Neural cell (in vitro differentiated cells): ENCODE measurements around the gene ARHGAP27. TPM values are rescaled to one million over a fixed set of nuclear protein-coding genes. Genes with fewer than 3 reads are reported as not detected.

Source experiments
- H2AFZ ChIP-seq: fragments of 200-600, 300-800 bp; sonication (generic), shearing (Covaris generic); 2 replicates; pipeline ENCODE4 v1.6.0; 2014; ENCODE audit warnings: low read depth, mild to moderate bottlenecking, antibody characterized with exemption, low read length, moderate library complexity
- H3F3A ChIP-seq: fragments of 200-600 bp; shearing (Covaris generic); 2 replicates; pipeline ENCODE4 v1.6.1; 2016; ENCODE audit warnings: mild to moderate bottlenecking, moderate library complexity, mixed read lengths, antibody characterized with exemption, low read length; ENCODE audit not compliant: insufficient read depth, poor library complexity, severe bottlenecking
- H3K27ac ChIP-seq: fragments of 200-600, 300-800 bp; sonication (generic), shearing (Covaris generic); 2 replicates; pipeline ENCODE4 v1.5.1; 2014; ENCODE audit warnings: mild to moderate bottlenecking, low read length, moderate library complexity
- H3K27me3 ChIP-seq: fragments of 300-800, 200-600 bp; sonication (generic), shearing (Covaris generic); 2 replicates; pipeline ENCODE4 v1.6.0; 2014; ENCODE audit warnings: mild to moderate bottlenecking, low read depth, low read length, moderate library complexity; ENCODE audit not compliant: insufficient read depth
- H3K36me3 ChIP-seq: fragments of 300-800, 200-600 bp; sonication (generic), shearing (Covaris generic); 2 replicates; pipeline ENCODE4 v1.5.1; 2014; ENCODE audit warnings: mild to moderate bottlenecking, antibody characterized with exemption, low read length, moderate library complexity; ENCODE audit not compliant: insufficient read depth
- H3K4me2 ChIP-seq: fragments of 300-800, 200-600 bp; sonication (generic), shearing (Covaris generic); 2 replicates; pipeline ENCODE4 v1.6.0; 2014; ENCODE audit warnings: mild to moderate bottlenecking, low read length
- H3K4me3 ChIP-seq: fragments of 300-800, 200-600 bp; sonication (generic), shearing (Covaris generic); 2 replicates; pipeline ENCODE4 v1.5.1; 2014; ENCODE audit warnings: mild to moderate bottlenecking, low read length, moderate library complexity
- H3K79me2 ChIP-seq: fragments of 200-600 bp; shearing (Covaris generic); replicated peaks from 2 replicates; pipeline ENCODE4 v1.6.0; 2014; ENCODE audit warnings: mild to moderate bottlenecking, low read length, moderate library complexity; ENCODE audit not compliant: insufficient read depth
- H3K9ac ChIP-seq: fragments of 300-800, 200-600 bp; sonication (generic), shearing (Covaris generic); 2 replicates; pipeline ENCODE4 v1.6.1; 2016; ENCODE audit warnings: mild to moderate bottlenecking, low read length, mixed read lengths
- H3K9me2 ChIP-seq: fragments of 200-600 bp; shearing (Covaris generic); 2 replicates; pipeline ENCODE4 v1.6.1; 2016; ENCODE audit warnings: mild to moderate bottlenecking, low read length, mixed read lengths; ENCODE audit not compliant: insufficient read depth
- H3K9me3 ChIP-seq: fragments of 200-600, 300-800 bp; sonication (generic), shearing (Covaris generic); 2 replicates; pipeline ENCODE4 v1.6.1; 2016; ENCODE audit warnings: mild to moderate bottlenecking, mixed run types, low read length, moderate library complexity, mixed read lengths
- H4K20me1 ChIP-seq: fragments of 200-600 bp; shearing (Covaris generic); 2 replicates; pipeline ENCODE4 v1.6.1; 2016; ENCODE audit warnings: mild to moderate bottlenecking, mixed run types; ENCODE audit not compliant: insufficient read depth
- EP300 ChIP-seq: fragments of 450-650 bp; conservative IDR thresholded peaks from 2 replicates; pipeline ENCODE4 v1.6.1; 2014; ENCODE audit warnings: antibody characterized with exemption, mild to moderate bottlenecking, moderate library complexity; ENCODE audit not compliant: poor library complexity, severe bottlenecking
- EZH2 ChIP-seq: fragments of 200-600, 300-800 bp; shearing (Covaris generic), sonication (generic); IDR thresholded peaks from 2 replicates; pipeline ENCODE4 v1.6.1; 2014; ENCODE audit warnings: antibody characterized with exemption, low read length, borderline replicate concordance, mild to moderate bottlenecking; ENCODE audit not compliant: insufficient read depth, poor library complexity, severe bottlenecking
- MXI1 ChIP-seq: fragments of 450-650 bp; conservative IDR thresholded peaks from 2 replicates; pipeline ENCODE4 v1.6.1; 2014; ENCODE audit warnings: antibody characterized with exemption, mild to moderate bottlenecking; ENCODE audit not compliant: poor library complexity, severe bottlenecking
- POLR2AphosphoS5 ChIP-seq: IDR thresholded peaks from 2 replicates; pipeline ENCODE4 v1.6.1; 2012
- RAD21 ChIP-seq: fragments of 450-650 bp; conservative IDR thresholded peaks from 2 replicates; pipeline ENCODE4 v1.6.1; 2014; ENCODE audit warnings: antibody characterized with exemption, mild to moderate bottlenecking, moderate library complexity
- REST ChIP-seq: IDR thresholded peaks from 2 replicates; pipeline ENCODE4 v1.6.1; 2012; ENCODE audit warnings: borderline replicate concordance
- SMC3 ChIP-seq: fragments of 450-650 bp; conservative IDR thresholded peaks from 2 replicates; pipeline ENCODE4 v1.6.1; 2014; ENCODE audit warnings: antibody characterized with exemption, mild to moderate bottlenecking, moderate library complexity; ENCODE audit not compliant: poor library complexity
- TAF1 ChIP-seq: IDR thresholded peaks from 2 replicates; pipeline ENCODE4 v1.6.1; 2012; ENCODE audit warnings: low read depth
- polyA plus RNA-seq: library from polyadenylated mRNA; depleted of rRNA; stranded (reverse); fragments of >200 nt; gene quantifications from 2 replicates; pipeline ENCODE4 v1.2.3, GENCODE V29; 2014
- TF ChIP-seq, protein P1 (sequence below): fragments of 450-650 bp; IDR thresholded peaks from 2 replicates; pipeline ENCODE4 v1.5.1; 2014; ENCODE audit warnings: antibody characterized with exemption, mild to moderate bottlenecking, moderate library complexity; ENCODE audit not compliant: poor library complexity, severe bottlenecking

Gene ARHGAP27
- polyA plus RNA-seq, 1 donor from 2014 or later = 7.4 TPM

DNA sequence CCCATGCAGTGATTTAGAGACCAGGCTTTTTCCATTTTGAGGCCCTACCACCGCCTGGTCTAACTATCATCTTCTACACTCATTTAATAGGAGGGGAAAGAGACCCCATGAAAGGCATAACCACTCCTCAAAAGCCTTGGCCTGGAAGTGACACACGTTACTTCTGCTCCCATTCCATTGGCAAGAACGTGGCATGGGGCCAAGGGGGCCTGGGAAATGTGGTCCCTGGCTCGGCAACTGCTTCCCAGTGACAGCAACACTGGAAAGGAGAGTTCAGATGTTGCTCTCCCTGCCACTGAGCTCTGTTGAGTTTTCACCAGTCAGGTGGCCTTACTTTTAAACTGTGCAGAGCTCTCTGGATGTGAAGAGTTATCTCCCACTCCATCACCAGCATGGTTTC is 70.7 kb downstream of the ARHGAP27 start:
- H4K20me1 ChIP-seq = no peaks in the 10 kb centered on the region
- no peak overlapping the region for H3K9ac ChIP-seq
- no peaks in the 10 kb centered on the region for H3K9me2 ChIP-seq
- no peak overlapping the region for H3K27ac ChIP-seq
- no peaks in the 10 kb centered on the region for H3F3A ChIP-seq
- TF ChIP-seq, protein P1, sequence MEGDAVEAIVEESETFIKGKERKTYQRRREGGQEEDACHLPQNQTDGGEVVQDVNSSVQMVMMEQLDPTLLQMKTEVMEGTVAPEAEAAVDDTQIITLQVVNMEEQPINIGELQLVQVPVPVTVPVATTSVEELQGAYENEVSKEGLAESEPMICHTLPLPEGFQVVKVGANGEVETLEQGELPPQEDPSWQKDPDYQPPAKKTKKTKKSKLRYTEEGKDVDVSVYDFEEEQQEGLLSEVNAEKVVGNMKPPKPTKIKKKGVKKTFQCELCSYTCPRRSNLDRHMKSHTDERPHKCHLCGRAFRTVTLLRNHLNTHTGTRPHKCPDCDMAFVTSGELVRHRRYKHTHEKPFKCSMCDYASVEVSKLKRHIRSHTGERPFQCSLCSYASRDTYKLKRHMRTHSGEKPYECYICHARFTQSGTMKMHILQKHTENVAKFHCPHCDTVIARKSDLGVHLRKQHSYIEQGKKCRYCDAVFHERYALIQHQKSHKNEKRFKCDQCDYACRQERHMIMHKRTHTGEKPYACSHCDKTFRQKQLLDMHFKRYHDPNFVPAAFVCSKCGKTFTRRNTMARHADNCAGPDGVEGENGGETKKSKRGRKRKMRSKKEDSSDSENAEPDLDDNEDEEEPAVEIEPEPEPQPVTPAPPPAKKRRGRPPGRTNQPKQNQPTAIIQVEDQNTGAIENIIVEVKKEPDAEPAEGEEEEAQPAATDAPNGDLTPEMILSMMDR = no peak
- no peak for TF ChIP-seq REST
- no peak for TF ChIP-seq SMC3
- TF ChIP-seq EP300 = no peak
- TF ChIP-seq EZH2 = no peak
- TF ChIP-seq MXI1 = no peak
- TF ChIP-seq POLR2AphosphoS5 = no peak
- no peak for TF ChIP-seq RAD21
- TF ChIP-seq TAF1 = no peak
- H2AFZ ChIP-seq = no peak overlapping the region
- no peaks in the 10 kb centered on the region for H3K27me3 ChIP-seq
- H3K9me3 ChIP-seq = no peaks in the 10 kb centered on the region
- H3K4me3 ChIP-seq = no peak overlapping the region
- no peaks in the 10 kb centered on the region for H3K36me3 ChIP-seq
- H3K79me2 ChIP-seq = no peaks in the 10 kb centered on the region
- H3K4me2 ChIP-seq = no peak overlapping the region

GRCh38 chr17:45361451-45361850 is 71.2 kb downstream of the ARHGAP27 start:
- Histone ChIP-seq H3K9me3 (no peaks in the 10 kb centered on the region), H3K27me3 (no peaks in the 10 kb centered on the region), H3K36me3 (no peaks in the 10 kb centered on the region), H3F3A (no peaks in the 10 kb centered on the region), H3K79me2 (no peaks in the 10 kb centered on the region), H3K9ac (no peak overlapping the region), H3K27ac (no peak overlapping the region), H3K9me2 (no peaks in the 10 kb centered on the region), H3K4me2 (no peak overlapping the region), H2AFZ (no peak overlapping the region), H4K20me1 (no peaks in the 10 kb centered on the region), H3K4me3 (no peak overlapping the region)
- TF ChIP-seq SMC3 (no peak), EP300 (no peak), REST (no peak), RAD21 (no peak), POLR2AphosphoS5 (no peak)
